Endothelial cell of umbilical vein (primary cell): ENCODE data around the gene ACE. TPM values are rescaled to one million over a fixed set of nuclear protein-coding genes. Genes with fewer than 3 reads are reported as not detected.

Experiments
- BruUV-seq: library from RNA; stranded (reverse); fragments of 400-500 nt; replicated peaks from 2 replicates; lab custom pipeline; 2021; lab: Mats Ljungman, UMichigan
- CTCF ChIA-PET: fragments of 300-600, 350-600 bp; sonication (Branson Sonifier 250); formaldehyde crosslinking; loops from one replicate; lab custom pipeline; 2021; ENCODE audit warnings: antibody characterized with exemption, inconsistent platforms; lab: Charles Lee
- POLR2A ChIA-PET: fragments of 300-600, 350-600 bp; sonication (Branson Sonifier 250); formaldehyde crosslinking; loops from one replicate; lab custom pipeline; 2021; ENCODE audit warnings: antibody characterized with exemption, inconsistent platforms; lab: Charles Lee
- DNase-seq: peaks from one replicate; pipeline ENCODE4 v3.0.0-alpha.2; 2011; ENCODE audit warnings: low read depth, low spot score
- FAIRE-seq: peaks from 2 replicates; lab custom pipeline; 2011; peaks lifted over from hg19 to GRCh38; lab: Jason Lieb, UNC
- H2AFZ ChIP-seq: 2 replicates; pipeline ENCODE4 v1.6.0; 2012; ENCODE audit warnings: low read depth, low read length, control low read depth, inconsistent platforms
- H3K27ac ChIP-seq: 2 replicates; pipeline ENCODE4 v1.5.1; 2011; ENCODE audit warnings: low read depth, mild to moderate bottlenecking, control low read depth, low read length, moderate library complexity; ENCODE audit not compliant: insufficient read depth
- H3K27me3 ChIP-seq, 2 experiments: 2 replicates each; pipeline versions ENCODE4 v1.6.0 to v1.6.1; 2011; ENCODE audit warnings: low read length in 2 of 2, mixed read lengths in 1 of 2; ENCODE audit not compliant: control insufficient read depth in 2 of 2, insufficient read depth in 2 of 2
- H3K36me3 ChIP-seq, 2 experiments: 2 replicates in 1 of 2; 3 replicates in 1 of 2; pipeline ENCODE4 v1.5.1; 2011; ENCODE audit warnings: low read length in 2 of 2, mild to moderate bottlenecking in 1 of 2, moderate library complexity in 1 of 2; ENCODE audit not compliant: control insufficient read depth in 2 of 2, insufficient read depth in 2 of 2; ENCODE audit errors: extremely low read depth in 1 of 2
- H3K4me1 ChIP-seq: 3 replicates; pipeline ENCODE4 v1.5.1; 2011; ENCODE audit warnings: mild to moderate bottlenecking, low read length; ENCODE audit not compliant: control insufficient read depth, insufficient read depth; ENCODE audit errors: extremely low read depth
- H3K4me2 ChIP-seq: 2 replicates; pipeline ENCODE4 v1.6.1; 2011; ENCODE audit warnings: low read length, control low read depth, mixed read lengths; ENCODE audit not compliant: insufficient read depth
- H3K4me3 ChIP-seq, 3 experiments: fragments of 200-600 bp in 1 of 3; sonication (generic), shearing (Covaris generic) in 1 of 3; replicated peaks in 1 of 3; 2 replicates each; pipeline ENCODE4 v1.5.1; 2011 to 2016; ENCODE audit warnings: control low read depth in 3 of 3, low read length in 3 of 3, mild to moderate bottlenecking in 2 of 3, inconsistent platforms in 1 of 3, low read depth in 1 of 3, moderate library complexity in 1 of 3; ENCODE audit not compliant: insufficient read depth in 1 of 3
- H3K79me2 ChIP-seq: 2 replicates; pipeline ENCODE4 v1.6.0; 2012; ENCODE audit warnings: low read length, inconsistent platforms; ENCODE audit not compliant: control insufficient read depth, insufficient read depth
- H3K9ac ChIP-seq: replicated peaks from 2 replicates; pipeline ENCODE3; 2011; ENCODE audit warnings: low read length, control low read depth; ENCODE audit not compliant: insufficient read depth; ENCODE audit errors: extremely low read depth
- H3K9me1 ChIP-seq: replicated peaks from 3 replicates; pipeline ENCODE4 v1.6.0; 2011; ENCODE audit warnings: mild to moderate bottlenecking, low read length; ENCODE audit not compliant: control insufficient read depth, insufficient read depth; ENCODE audit errors: extremely low read depth
- H3K9me3 ChIP-seq: replicated peaks from 2 replicates; pipeline ENCODE4 v1.5.1; 2012; ENCODE audit warnings: low read length, inconsistent platforms; ENCODE audit not compliant: control insufficient read depth, insufficient read depth
- H4K20me1 ChIP-seq: replicated peaks from 2 replicates; pipeline ENCODE3; 2011; ENCODE audit warnings: mild to moderate bottlenecking, low read length; ENCODE audit not compliant: control insufficient read depth, insufficient read depth; ENCODE audit errors: extremely low read depth
- CTCF ChIP-seq, 2 donors: IDR thresholded peaks; 1 replicate in 1 of 2; 2 replicates in 1 of 2; pipeline ENCODE4 v1.5.1; 2011; ENCODE audit warnings: low read length in 2 of 2, mild to moderate bottlenecking in 2 of 2, moderate library complexity in 2 of 2, control low read depth in 1 of 2, inconsistent platforms in 1 of 2, low read depth in 1 of 2; ENCODE audit not compliant: insufficient read depth in 1 of 2; ENCODE audit errors: extremely low read depth in 1 of 2
- EZH2 ChIP-seq: IDR thresholded peaks from 2 replicates; pipeline ENCODE4 v1.6.1; 2012; ENCODE audit warnings: borderline replicate concordance, low read depth, mild to moderate bottlenecking, moderate library complexity, low read length, inconsistent platforms; ENCODE audit not compliant: severe bottlenecking
- FOS ChIP-seq: IDR thresholded peaks from 2 replicates; pipeline ENCODE4 v1.6.1; 2011; ENCODE audit warnings: mild to moderate bottlenecking, low read length, moderate library complexity, borderline replicate concordance; ENCODE audit not compliant: insufficient read depth
- GATA2 ChIP-seq: IDR thresholded peaks from 2 replicates; pipeline ENCODE4 v1.7.0; 2011; ENCODE audit warnings: low read depth, mild to moderate bottlenecking, moderate library complexity, mixed read lengths, low read length; ENCODE audit not compliant: insufficient read length, insufficient read depth
- JUN ChIP-seq: IDR thresholded peaks from 2 replicates; pipeline ENCODE4 v1.6.1; 2011; ENCODE audit warnings: borderline replicate concordance, low read depth; ENCODE audit not compliant: insufficient read length, insufficient read depth
- MAX ChIP-seq: IDR thresholded peaks from 2 replicates; pipeline ENCODE4 v1.6.1; 2011; ENCODE audit not compliant: insufficient read depth, insufficient read length
- MYC ChIP-seq: IDR thresholded peaks from one replicate; pipeline ENCODE4 v1.6.1; 2011; ENCODE audit warnings: mild to moderate bottlenecking, low read depth, low read length
- POLR2A ChIP-seq: IDR thresholded peaks from 2 replicates; pipeline ENCODE4 v1.6.1; 2012; ENCODE audit warnings: low read depth, mild to moderate bottlenecking, control low read depth, low read length
- POLR2AphosphoS5 ChIP-seq: IDR thresholded peaks from 2 replicates; pipeline ENCODE4 v1.6.1; 2012; ENCODE audit warnings: low read depth, mild to moderate bottlenecking, control low read depth, low read length, moderate library complexity; ENCODE audit not compliant: insufficient read depth
- dilution Hi-C: fragments of 300-500 bp; cut with MboI; formaldehyde crosslinking; loops from one replicate; pipeline ENCODE4 v1.15.0; 2019; ENCODE audit warnings: low sequenced_read_pairs; ENCODE audit not compliant: extremely low pct_ligation_motif_present
- intact Hi-C: fragments of 100-400 bp; cut with micrococcal nuclease; formaldehyde crosslinking; loops from one replicate; pipeline ENCODE4 v1.10.0; 2022
- polyA plus RNA-seq, 4 experiments: library from polyadenylated mRNA; depleted of rRNA in 3 of 4; stranded (reverse) in 3 of 4; unstranded in 1 of 4; fragments of >200 nt; gene quantifications; 2 replicates each; pipeline versions ENCODE4 v1.2.1 to v1.2.3, GENCODE V29; 2011 to 2012; ENCODE audit warnings: missing spikeins in 1 of 4
- total RNA-seq: library from RNA; stranded (reverse); gene quantifications from 2 replicates; pipeline ENCODE4 v1.2.3, GENCODE V29; 2021

Gene ACE
- total and polyA plus RNA-seq, 2 donors (not counting 3 experiments of a cell fraction or from before 2014, with no cell fraction given): 63.4 to 207 TPM

- intact Hi-C loops: no loop called here
- Histone ChIP-seq H3K4me2 (no peak overlapping the region), H3K9me1 (no peaks in the 10 kb centered on the region), H2AFZ (no peak overlapping the region), H4K20me1 (no peaks in the 10 kb centered on the region), H3K36me3 (peaks cover 0 to 47% of the 10 kb centered on the region in 2 experiments), H3K4me1 (no peaks in the 10 kb centered on the region), H3K27me3 (no peaks in the 10 kb centered on the region), H3K9me3 (no peaks in the 10 kb centered on the region), H3K4me3 (no peak overlapping the region), H3K9ac (no peak overlapping the region), H3K27ac (no peak overlapping the region), H3K79me2 (no peaks in the 10 kb centered on the region)
- no peak for DNase-seq
- dilution Hi-C loops: no loop called here
- BruUV-seq: no TSS peak
- CTCF ChIA-PET: interaction anchor here (0.7 to 3.5 kb wide), 3 partner anchors 10 to 63 kb away, joined by 3 to 29 read pairs (median 10); no protein-coding TSS in a partner anchor
- TF ChIP-seq FOS: no peak
- no peak for TF ChIP-seq POLR2A
- TF ChIP-seq MYC: no peak
- no peak for TF ChIP-seq POLR2AphosphoS5
- no peak for TF ChIP-seq MAX
- TF ChIP-seq JUN: no peak
- TF ChIP-seq EZH2: no peak
- no peak for TF ChIP-seq CTCF (IDR thresholded peaks at IDR 0.05; ENCODE audit: extremely low read depth in 1 of 2, insufficient read depth in 1 of 2, low read depth in 1 of 2, low read length in 2 of 2)
- no peak for TF ChIP-seq GATA2
- POLR2A ChIA-PET: no interaction called here
- no peak for FAIRE-seq
These were observed 12.0 kb downstream of the ACE start for GRCh38 chr17:63488851-63489250.
